CD4-positive, alpha-beta T cell treated with Interleukin-6 for 4 hours (primary cell): ENCODE measurements around the gene ITGB1BP1.
A peak's percentile ranks its signal among the peaks of the same experiment; 100 is the strongest.

Experiments
- DNase-seq: peaks from one replicate; pipeline ENCODE4 v3.0.0-alpha.2; 2020; ENCODE audit warnings: mixed read lengths

The ITGB1BP1 gene

DNA sequence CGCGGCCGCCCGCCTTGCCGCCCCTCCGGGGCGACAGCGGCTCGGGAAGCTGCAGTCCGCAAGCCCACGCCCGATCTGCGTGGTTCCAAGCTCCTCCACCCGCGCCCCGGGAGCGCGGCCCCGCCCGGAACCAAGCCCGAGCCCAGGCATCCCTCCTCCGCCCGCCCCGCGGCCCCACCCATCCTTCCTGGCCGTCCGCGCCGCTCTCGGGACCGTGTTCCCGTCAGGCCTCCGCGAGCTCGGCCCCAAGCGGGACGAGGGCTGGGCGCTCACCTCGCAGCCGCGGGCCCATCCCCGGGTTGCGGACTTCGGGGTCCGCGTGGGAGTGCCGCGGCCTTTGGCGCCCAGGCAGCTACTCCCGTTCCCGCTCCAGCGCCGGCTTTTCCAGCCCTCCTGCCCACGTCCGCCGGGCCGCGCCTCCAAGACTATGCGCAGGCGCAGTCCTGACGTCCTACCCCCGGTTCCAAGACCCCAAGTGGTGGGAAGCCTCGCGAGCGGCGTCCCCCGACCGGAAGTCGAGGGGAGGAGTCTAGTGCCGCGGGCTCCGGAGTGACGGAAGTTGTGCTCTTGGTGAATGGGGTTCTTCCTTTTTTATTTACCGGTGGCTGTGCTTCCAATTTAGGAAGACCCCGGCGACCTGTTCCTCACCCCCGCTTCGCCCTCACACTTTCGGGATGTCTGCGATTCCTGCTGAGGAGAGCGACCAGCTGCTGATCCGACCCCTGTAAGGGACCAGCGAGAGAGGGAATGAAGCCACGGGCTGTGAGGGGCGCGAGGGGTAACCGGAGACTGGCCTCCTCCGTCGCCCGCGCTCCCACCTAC is at the start of gene ITGB1BP1, which contains the start of gene CPSF3:
Gene ITGB1BP1, minus strand, starts transcription at position 429 of the 822 bp plus-strand sequence. CDS start 4,831 bp downstream, outside the sequence.
Gene CPSF3, plus strand, starts transcription at position 555 of the 822 bp plus-strand sequence. Its CDS starts 120 bp downstream, at position 675.
- peak; percentile 98 for DNase-seq

GRCh38 chr2:9472511-9472910 is 49.2 kb upstream of the ITGB1BP1 start:
- DNase-seq = no peak

- no peak for DNase-seq
Observed at GRCh38 chr2:9471206-9471605, 47.9 kb upstream of the ITGB1BP1 start.

- no peak for DNase-seq
Observed at GRCh38 chr2:9467687-9468086, 44.4 kb upstream of the ITGB1BP1 start.

- DNase-seq = no peak
Observed at GRCh38 chr2:9466147-9466683, 42.9 kb upstream of the ITGB1BP1 start.

- no peak for DNase-seq
Observed at GRCh38 chr2:9465170-9465569, 41.8 kb upstream of the ITGB1BP1 start.

DNA sequence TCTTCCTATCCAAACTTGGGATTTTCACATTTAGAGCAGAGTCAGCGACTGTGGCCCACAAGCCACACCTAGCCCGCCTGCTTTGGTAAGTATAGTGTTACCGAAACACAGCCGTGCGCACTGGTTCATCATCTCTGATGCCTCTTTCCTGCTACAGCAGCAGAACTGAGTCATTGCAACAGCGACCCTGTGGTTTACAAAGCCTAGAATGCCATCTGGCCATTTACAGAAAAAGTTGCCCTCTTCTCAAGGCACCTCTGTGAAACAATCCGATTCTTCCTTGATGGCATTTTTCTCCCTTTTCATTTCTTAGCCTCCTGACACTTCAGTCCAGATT is 40.3 kb upstream of the ITGB1BP1 start:
- DNase-seq = peak; percentile 9

GRCh38 chr2:9462886-9463697 is 39.8 kb upstream of the ITGB1BP1 start:
- no peak for DNase-seq

DNA sequence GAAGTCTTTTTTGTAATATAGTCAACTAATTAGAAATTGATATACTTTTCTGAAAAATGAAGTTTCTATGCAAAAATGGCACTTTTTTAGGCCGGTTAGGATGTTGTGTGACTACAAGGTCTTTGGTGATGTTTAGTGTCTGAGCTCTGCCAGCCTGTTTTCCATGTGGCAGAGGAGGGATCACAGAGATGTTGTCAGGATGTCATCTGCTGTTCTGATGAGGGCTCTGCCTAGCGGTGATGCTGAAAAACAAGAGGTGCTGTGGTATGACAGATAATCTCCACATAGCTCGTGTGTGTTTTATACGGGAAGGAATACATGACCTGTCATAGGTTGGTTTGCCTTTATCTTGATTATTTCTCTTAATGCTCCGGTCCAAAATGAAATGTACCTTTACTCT is 39.0 kb upstream of the ITGB1BP1 start:
- no peak for DNase-seq

- DNase-seq = no peak
Observed at GRCh38 chr2:9461079-9461478, 37.8 kb upstream of the ITGB1BP1 start.

DNA sequence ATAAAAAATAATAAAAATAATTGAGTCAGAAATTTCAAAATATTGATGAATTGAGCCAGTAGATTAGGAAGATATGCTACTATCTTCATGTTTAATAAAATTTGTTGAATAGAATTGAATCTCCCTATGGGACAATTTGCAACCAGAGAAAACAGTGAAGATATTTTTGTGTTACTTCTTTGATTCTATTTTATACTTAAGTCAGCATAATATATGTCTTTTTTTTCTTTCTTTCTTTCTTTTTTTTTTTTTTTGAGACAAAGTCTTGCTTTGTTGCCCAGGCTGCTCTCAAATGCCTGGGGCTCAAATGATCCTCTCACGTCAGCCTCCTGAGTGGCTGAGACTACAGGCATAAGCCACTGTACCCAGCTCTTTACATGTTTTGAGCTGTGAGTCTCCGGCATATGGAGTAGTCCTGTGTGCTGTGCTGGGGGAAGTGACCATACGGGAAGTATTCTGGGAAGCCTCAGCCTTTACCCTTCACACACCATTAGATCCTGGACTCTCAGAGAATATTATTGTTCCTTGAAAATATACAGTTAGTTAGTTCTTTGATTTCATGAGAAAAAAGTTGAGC is 37.2 kb upstream of the ITGB1BP1 start:
- DNase-seq = no peak

GRCh38 chr2:9451231-9451630 is 27.9 kb upstream of the ITGB1BP1 start:
- no peak for DNase-seq

DNA sequence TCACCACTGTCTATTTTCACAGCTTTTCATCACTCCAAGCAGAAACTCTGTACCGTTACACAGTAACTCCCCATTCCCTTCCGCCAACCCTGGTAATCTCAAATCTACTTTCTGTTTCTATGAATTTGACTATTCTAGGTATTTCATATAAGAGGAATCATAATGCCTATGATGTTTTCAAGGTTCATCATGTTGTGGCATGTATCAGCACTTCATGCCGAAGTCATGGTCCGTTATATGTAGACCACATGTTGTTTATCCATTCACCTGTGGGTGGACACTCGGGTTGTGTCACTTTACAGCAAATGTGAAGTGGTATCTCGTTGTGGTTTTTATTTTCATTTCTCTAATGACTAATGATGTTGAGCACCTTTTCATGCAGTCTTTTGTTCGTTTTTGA is 21.8 kb upstream of the ITGB1BP1 start:
- no peak for DNase-seq

GRCh38 chr2:9443526-9443925 is 20.2 kb upstream of the ITGB1BP1 start:
- no peak for DNase-seq

DNA sequence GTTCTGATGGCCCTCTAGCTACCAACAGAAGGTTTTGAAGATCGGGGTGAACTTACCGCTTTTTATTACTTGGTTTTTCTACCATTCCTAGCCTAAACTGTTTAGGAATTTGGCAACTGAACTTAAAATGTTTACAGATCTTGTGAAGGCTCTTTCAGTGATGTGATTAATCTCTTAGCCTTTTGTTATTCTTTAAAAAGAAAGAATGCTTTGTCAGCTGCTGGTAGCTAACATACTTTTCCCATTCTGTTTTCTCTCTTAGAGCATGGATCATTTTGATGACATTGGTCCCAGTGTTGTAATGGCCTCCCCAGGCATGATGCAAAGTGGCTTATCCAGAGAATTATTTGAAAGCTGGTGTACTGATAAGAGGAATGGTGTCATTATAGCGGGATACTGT is 18.2 kb upstream of the ITGB1BP1 start:
- no peak for DNase-seq

DNA sequence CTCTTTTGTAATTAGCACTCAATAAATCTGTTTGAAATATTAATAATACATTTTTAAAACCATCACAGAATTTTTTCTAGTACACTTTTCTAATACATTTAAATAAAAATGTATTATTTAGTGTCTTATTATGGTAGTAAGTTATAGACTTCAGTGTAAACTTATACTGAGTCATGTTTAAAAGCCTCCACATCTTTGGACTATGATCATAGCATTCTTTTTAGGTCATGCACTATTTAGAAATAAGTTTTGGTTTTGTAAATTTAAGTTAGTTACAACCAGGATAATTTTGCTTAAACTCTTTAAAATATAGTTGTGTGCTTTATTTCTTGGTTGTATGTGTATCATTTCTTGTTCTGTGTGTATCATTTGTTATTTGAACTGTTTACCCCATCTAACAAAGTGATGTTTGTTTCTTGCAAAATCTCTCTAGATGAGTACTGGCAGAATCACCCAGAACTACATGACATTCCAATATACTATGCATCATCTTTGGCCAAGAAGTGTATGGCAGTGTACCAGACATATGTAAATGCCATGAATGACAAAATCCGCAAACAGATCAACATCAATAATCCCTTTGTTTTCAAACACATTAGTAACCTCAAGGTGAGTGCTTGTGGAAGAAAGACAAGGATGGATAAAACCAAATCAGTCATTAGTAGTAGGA is 16.9 kb upstream of the ITGB1BP1 start:
- DNase-seq = no peak

GRCh38 chr2:9439536-9439935 is 16.2 kb upstream of the ITGB1BP1 start:
- no peak for DNase-seq

DNA sequence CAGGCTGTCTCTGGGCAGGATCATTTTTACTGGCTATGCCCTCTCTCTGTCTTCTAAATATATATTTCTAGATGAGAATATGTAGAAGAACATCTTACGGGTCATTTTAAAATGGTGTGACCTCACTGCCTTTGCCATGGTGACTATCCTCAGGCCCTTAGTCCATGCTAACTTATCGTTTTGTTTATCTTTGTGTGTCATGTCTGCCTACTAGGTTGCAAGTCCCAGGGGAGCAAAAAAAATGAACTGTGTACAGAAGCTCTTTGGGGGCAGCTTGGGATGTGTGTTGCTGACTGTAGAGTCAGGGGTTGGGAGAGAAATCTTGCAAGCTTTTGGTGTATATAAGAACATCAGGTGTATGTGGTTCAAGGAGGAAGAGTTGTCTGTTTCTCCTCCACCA is 11.2 kb upstream of the ITGB1BP1 start:
- no peak for DNase-seq

DNA sequence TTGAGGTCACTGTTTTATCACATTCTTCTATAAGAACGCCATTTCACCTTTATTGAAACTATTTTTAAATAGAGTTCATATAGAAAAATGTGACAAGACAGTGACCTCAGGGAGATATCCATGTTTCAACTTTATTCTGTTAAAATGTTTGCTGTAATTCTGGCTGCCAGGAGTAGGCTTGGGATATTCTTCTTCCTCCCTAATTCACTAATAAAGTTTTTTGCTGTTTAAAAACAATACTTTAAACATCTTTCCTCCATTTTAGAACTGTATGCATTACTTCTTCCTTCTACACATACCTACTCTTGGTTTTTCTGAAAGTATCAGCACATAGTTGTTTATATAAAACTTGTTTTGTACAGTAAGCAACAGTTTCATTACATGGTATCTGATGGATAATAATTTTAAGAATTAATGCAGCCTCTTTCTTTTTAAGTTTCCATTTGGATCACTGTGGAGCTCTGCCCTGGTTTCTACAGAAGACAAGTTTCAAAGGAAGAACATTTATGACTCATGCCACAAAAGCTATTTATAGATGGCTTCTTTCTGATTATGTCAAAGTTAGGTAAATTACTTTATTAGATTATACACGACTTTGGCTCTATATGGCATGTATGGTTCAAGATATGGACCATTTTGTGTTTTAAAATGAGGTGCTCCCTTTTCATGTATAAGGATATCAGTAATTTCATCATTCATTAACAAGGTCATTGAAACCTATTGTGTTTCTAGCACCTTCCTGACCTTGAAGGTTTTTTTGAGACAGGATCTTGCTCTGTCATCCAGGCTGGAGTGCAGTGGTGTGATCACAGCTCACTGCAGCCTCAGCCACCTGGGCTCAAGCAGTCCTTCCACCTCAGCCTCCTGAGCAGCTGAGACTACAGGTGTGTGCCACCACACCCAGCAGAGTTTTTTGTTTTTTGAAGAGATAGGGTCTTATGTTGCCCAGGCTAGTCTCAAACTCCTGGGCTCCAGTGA is 7.3 kb upstream of the ITGB1BP1 start:
- no peak for DNase-seq

GRCh38 chr2:9428965-9429577 is 5.7 kb upstream of the ITGB1BP1 start:
- no peak for DNase-seq
